K562 (cell line): ENCODE measurements around the gene UAP1. TPM values are rescaled to one million over a fixed set of nuclear protein-coding genes. Genes with fewer than 3 reads are reported as not detected.

ENCODE experiments used
- CGGBP1 ChIP-seq: fragments of 250-450 bp; sonication (Bioruptor Pico); IDR thresholded peaks from 2 replicates; pipeline ENCODE4 v1.9.0; 2021; ENCODE audit warnings: mild to moderate bottlenecking
- FOS ChIP-seq: IDR thresholded peaks from 3 replicates; pipeline ENCODE4 v1.6.1; 2011; ENCODE audit not compliant: insufficient read length; ENCODE audit errors: extremely low read depth
- HDAC6 ChIP-seq: IDR thresholded peaks from 2 replicates; pipeline ENCODE4 v1.6.1; 2012; ENCODE audit warnings: low read depth, mild to moderate bottlenecking, control low read depth, inconsistent platforms, low read length, moderate library complexity
- KLF1 ChIP-seq: fragments of 450-650 bp; IDR thresholded peaks from 2 replicates; pipeline ENCODE4 v1.6.1; 2016; ENCODE audit warnings: missing genetic modification characterization, missing compliant biosample characterization
- MAZ ChIP-seq, 2 experiments: fragments of 450-650 bp in 1 of 2; sonication (generic) in 1 of 2; formaldehyde crosslinking; IDR thresholded peaks in 1 of 2; conservative IDR thresholded peaks in 1 of 2; 2 replicates each; pipeline versions ENCODE4 v1.4.0 to v1.5.0; 2020; ENCODE audit warnings: mild to moderate bottlenecking in 1 of 2, missing genetic modification reagents in 1 of 2
- NELFE ChIP-seq: IDR thresholded peaks from 2 replicates; pipeline ENCODE4 v1.6.1; 2011; ENCODE audit warnings: mild to moderate bottlenecking; ENCODE audit not compliant: insufficient read depth, insufficient read length
- NEUROD1 ChIP-seq: fragments of 150-350 bp; IDR thresholded peaks from 2 replicates; pipeline ENCODE4 v1.6.1; 2014; ENCODE audit warnings: borderline replicate concordance, low read length, low read depth; ENCODE audit not compliant: partially characterized antibody
- RREB1 ChIP-seq: fragments of 250-450 bp; sonication (Bioruptor Pico); IDR thresholded peaks from 2 replicates; pipeline ENCODE4 v1.4.0; 2020
- SAP30 ChIP-seq: fragments of 200-600 bp; sonication (generic); IDR thresholded peaks from 2 replicates; pipeline ENCODE4 v1.6.1; 2012; ENCODE audit warnings: borderline replicate concordance, low read depth, mild to moderate bottlenecking, moderate library complexity, low read length, control low read depth, inconsistent platforms; ENCODE audit not compliant: insufficient read depth, poor library complexity, severe bottlenecking
- SIN3A ChIP-seq, 2 experiments: fragments of 150-350 bp in 1 of 2; IDR thresholded peaks; 2 replicates each; pipeline ENCODE4 v1.6.1; 2011 to 2016; ENCODE audit warnings: borderline replicate concordance in 2 of 2, low read depth in 2 of 2, low read length in 2 of 2, mild to moderate bottlenecking in 2 of 2, moderate library complexity in 2 of 2; ENCODE audit not compliant: control insufficient read depth in 1 of 2
- SIN3B ChIP-seq: fragments of 450-650 bp; IDR thresholded peaks from 2 replicates; pipeline ENCODE4 v1.6.1; 2017; ENCODE audit warnings: low read depth, mild to moderate bottlenecking, moderate library complexity
- SUPT5H ChIP-seq: fragments of 450-650 bp; IDR thresholded peaks from 2 replicates; pipeline ENCODE4 v1.6.1; 2016
- TFAP4 ChIP-seq: sonication (generic); formaldehyde crosslinking; IDR thresholded peaks from 2 replicates; pipeline ENCODE4 v1.8.0; 2022; ENCODE audit warnings: missing genetic modification reagents, mild to moderate bottlenecking, moderate library complexity, borderline replicate concordance
- ZNF239 ChIP-seq: fragments of 250-450 bp; sonication (Bioruptor Pico); IDR thresholded peaks from 2 replicates; pipeline ENCODE4 v1.4.0; 2020; ENCODE audit warnings: mild to moderate bottlenecking
- ZNF384 ChIP-seq: IDR thresholded peaks from 2 replicates; pipeline ENCODE4 v1.6.1; 2012; ENCODE audit warnings: low read depth, low read length, improper control_type of control experiment
- ZNF395 ChIP-seq: fragments of 200-800 bp; sonication (Bioruptor generic); IDR thresholded peaks from 2 replicates; pipeline ENCODE4 v1.6.1; 2017; ENCODE audit warnings: missing genetic modification characterization, missing compliant biosample characterization
- ZNF707 ChIP-seq: fragments of 250-450 bp; sonication (Bioruptor Pico); conservative IDR thresholded peaks from 2 replicates; pipeline ENCODE4 v1.8.0; 2022; ENCODE audit warnings: inconsistent platforms, mild to moderate bottlenecking, moderate library complexity
- ZNF830 ChIP-seq: fragments of 250-450 bp; sonication (Bioruptor Pico); IDR thresholded peaks from 2 replicates; pipeline ENCODE4 v1.5.0; 2021; ENCODE audit warnings: mild to moderate bottlenecking
- polyA plus RNA-seq, 8 experiments: library from polyadenylated mRNA; depleted of rRNA in 4 of 8; stranded (reverse) in 5 of 8; unstranded in 3 of 8; fragments of >200 nt; fragmentation: Nextera tagmentation in 2 of 8; fragmentation: Illumina TruSeq in 1 of 8; extraction: Ambion mirVana in 2 of 8; extraction: Trizol in 1 of 8; gene quantifications; 2 replicates each; pipeline versions ENCODE4 v1.2.1 to v1.2.3, GENCODE V29; 2011 to 2014; ENCODE audit warnings: inconsistent platforms in 1 of 8, missing spikeins in 1 of 8
- total RNA-seq, 7 experiments: library from RNA; depleted of rRNA in 6 of 7; stranded (reverse); fragments of >200 nt in 6 of 7; fragmentation: Illumina TruSeq in 2 of 7; extraction: Trizol in 2 of 7; gene quantifications; 2 replicates each; pipeline versions ENCODE4 v1.2.1 to v1.2.3, GENCODE V29; 2011 to 2021; ENCODE audit warnings: low replicate concordance in 1 of 7

UAP1 gene
- total and polyA plus RNA-seq, 9 of the 15 experiments (the other 6 are each of a cell fraction or from before 2014, with no cell fraction given): 182 to 317 (median 213) TPM

GRCh38 chr1:162561616-162562469 lies at the start of gene UAP1 (continued):
- TF ChIP-seq RREB1 (CRISPR knock-in tag) (peak; percentile 77; the same call in 1 of the 2 replicates), SIN3B (peak; percentile 53; the same call in 1 of the 2 replicates), ZNF395 (CRISPR knock-in tag) (0 out of 2 replicates have a peak, but pooled peaks have one; percentile 11), TFAP4 (CRISPR knock-in tag) (peak; percentile 20), ZNF384 (0 out of 2 replicates have a peak, but pooled peaks have one; percentile 6), ZNF830 (CRISPR knock-in tag) (peak; percentile 90; the same call in 1 of the 2 replicates), FOS (no peak), SUPT5H (peak; percentile 93), SIN3A (IDR thresholded peaks at IDR 0.05; ENCODE audit: borderline replicate concordance in 2 of 2, control insufficient read depth in 1 of 2, low read depth in 2 of 2, low read length in 2 of 2) (peak; percentile 79 to 86; a peak in 3 of 4 replicates), CGGBP1 (CRISPR knock-in tag) (peak; percentile 60), HDAC6 (no peak), ZNF239 (CRISPR knock-in tag) (no peak), NELFE (peak; percentile 83), ZNF707 (CRISPR knock-in tag) (no peak), SAP30 (peak; percentile 81), KLF1 (tag) (peak; percentile 56; the same call in 1 of the 2 replicates), NEUROD1 (peak; percentile 10), MAZ (CRISPR knock-in tag; conservative IDR thresholded peaks at IDR 0.05 in 1 of 2, IDR thresholded peaks at IDR 0.05 in 1 of 2) (peak; percentile 78 to 99; a peak in 3 of 4 replicates)
